ENCODE measurements around the gene CAMK2N2.

The CAMK2N2 gene

GRCh38 chr3:184233127-184233843, 28.1 kb downstream of the CAMK2N2 start:
- no peak overlapping the region for H3K27ac ChIP-seq
- TF ChIP-seq ZFX (IDR thresholded peaks at IDR 0.05) (no peak), CTCF (conservative IDR thresholded peaks at IDR 0.05) (no peak)

GRCh38 chr3:184231671-184232070, 29.7 kb downstream of the CAMK2N2 start:
- TF ChIP-seq CTCF (conservative IDR thresholded peaks at IDR 0.05): no peak
- no peak for TF ChIP-seq ZFX (IDR thresholded peaks at IDR 0.05)

GRCh38 chr3:184230603-184231528, 30.5 kb downstream of the CAMK2N2 start:
- peak overlapping the region; percentile 1; the same call in 1 of the 2 replicates for H3K27ac ChIP-seq
- peak; percentile 51; the same call in 1 of the 2 replicates for TF ChIP-seq ZFX (IDR thresholded peaks at IDR 0.05)
- no peak for TF ChIP-seq CTCF (conservative IDR thresholded peaks at IDR 0.05)

More at GRCh38 chr3:184231671-184232070, 29.7 kb downstream of the CAMK2N2 start:
- no peak overlapping the region for H3K27ac ChIP-seq

- H3K27ac ChIP-seq: peak overlapping the region; percentile 1; the same call in 1 of the 2 replicates
- TF ChIP-seq CTCF (conservative IDR thresholded peaks at IDR 0.05) (no peak), ZFX (IDR thresholded peaks at IDR 0.05) (no peak)
Observed at GRCh38 chr3:184230081-184230602, 31.2 kb downstream of the CAMK2N2 start.

- H3K27ac ChIP-seq: peak within 1 kb of the TSS; percentile 1; the same call in 1 of the 2 replicates
- TF ChIP-seq CTCF (conservative IDR thresholded peaks at IDR 0.05) (no peak; the same call in 1 of the 2 replicates), ZFX (IDR thresholded peaks at IDR 0.05) (no peak)
Observed at GRCh38 chr3:184229394-184230080, 31.8 kb downstream of the CAMK2N2 start, which contains the start of gene VWA5B2. TSS of gene VWA5B2 (plus strand) at chr3:184229585. CDS start at chr3:184230529, 944 bp downstream.

GRCh38 chr3:184228376-184229137, 32.8 kb downstream of the CAMK2N2 start:
- no peak overlapping the region for H3K27ac ChIP-seq
- TF ChIP-seq CTCF (conservative IDR thresholded peaks at IDR 0.05) (no peak), ZFX (IDR thresholded peaks at IDR 0.05) (no peak)

All from C4-2B (cell line).